Cardiac fibroblast (primary cell): ENCODE results near the gene AFG3L2.

Source experiments
- DNase-seq, 2 donors: peaks; one replicate each; pipeline versions ENCODE4 v3.0.0 to v3.0.0-alpha.2; 2010; ENCODE audit warnings: low read depth in 2 of 2
- H3K4me3 ChIP-seq, 2 donors: replicated peaks in 1 of 2; 1 replicate in 1 of 2; 2 replicates in 1 of 2; pipeline ENCODE4 v1.5.1; 2011; ENCODE audit warnings: low read depth in 2 of 2, low read length in 2 of 2, mild to moderate bottlenecking in 2 of 2, moderate library complexity in 1 of 2
- CTCF ChIP-seq: IDR thresholded peaks from one replicate; pipeline ENCODE4 v1.5.1; 2011; ENCODE audit warnings: low read depth, mild to moderate bottlenecking, low read length, inconsistent platforms

Gene AFG3L2

GRCh38 chr18:12293831-12294230, 83.2 kb downstream of the AFG3L2 start:
- no peak for TF ChIP-seq CTCF
- DNase-seq: no peak

GRCh38 chr18:12291690-12292089, 85.3 kb downstream of the AFG3L2 start:
- TF ChIP-seq CTCF: no peak
- no peak overlapping the region for H3K4me3 ChIP-seq
- DNase-seq: no peak

More at GRCh38 chr18:12293831-12294230, 83.2 kb downstream of the AFG3L2 start:
- H3K4me3 ChIP-seq: no peak overlapping the region

- no peak for TF ChIP-seq CTCF
- DNase-seq: no peak
- no peak overlapping the region for H3K4me3 ChIP-seq
Observed at GRCh38 chr18:12291161-12291560, 85.9 kb downstream of the AFG3L2 start.

- DNase-seq: no peak
- H3K4me3 ChIP-seq: no peak overlapping the region
- TF ChIP-seq CTCF: no peak
Observed at GRCh38 chr18:12290086-12290485, 86.9 kb downstream of the AFG3L2 start.

GRCh38 chr18:12288403-12288755, 88.6 kb downstream of the AFG3L2 start:
- H3K4me3 ChIP-seq: peak overlapping the region; percentile 51 to 53
- DNase-seq: no peak
- no peak for TF ChIP-seq CTCF

GRCh38 chr18:12287684-12288402, 89.2 kb downstream of the AFG3L2 start:
- peak; percentile 81 to 93 for DNase-seq
- TF ChIP-seq CTCF: no peak
- H3K4me3 ChIP-seq: peak overlapping the region; percentile 51 to 53
